Nephron progenitor cell (in vitro differentiated cells): ENCODE data around the gene MEMO1.
"Not testable (repeated sequence)": the region's sequence is repeated elsewhere in the genome, so short reads cannot be mapped to it uniquely, and the experiment has no call there.

Experiments
- DNase-seq: peaks from one replicate; pipeline ENCODE4 v3.0.0; 2021
- H3K27ac Mint-ChIP-seq: 2 replicates; pipeline ENCODE4 v1.8.0; 2021; ENCODE audit warnings: mild to moderate bottlenecking, moderate library complexity, mixed read lengths
- H3K27me3 Mint-ChIP-seq: 2 replicates; pipeline ENCODE4 v1.8.0; 2021; ENCODE audit warnings: mild to moderate bottlenecking, low read depth, mixed read lengths; ENCODE audit not compliant: poor library complexity
- H3K36me3 Mint-ChIP-seq: 2 replicates; pipeline ENCODE4 v1.8.0; 2021; ENCODE audit warnings: low read depth, mixed read lengths
- H3K4me1 Mint-ChIP-seq: 2 replicates; pipeline ENCODE4 v1.8.0; 2021; ENCODE audit warnings: mixed read lengths
- H3K4me3 Mint-ChIP-seq: 2 replicates; pipeline ENCODE4 v1.8.0; 2021; ENCODE audit warnings: mild to moderate bottlenecking, moderate library complexity, mixed read lengths
- H3K9me3 Mint-ChIP-seq: 2 replicates; pipeline ENCODE4 v1.8.0; 2021; ENCODE audit warnings: mild to moderate bottlenecking, moderate library complexity, mixed read lengths
- TF ChIP-seq, protein P1 (sequence below): fragments of 200-600 bp; sonication (generic); IDR thresholded peaks from 2 replicates; pipeline ENCODE4 v1.5.0; 2021; ENCODE audit warnings: antibody characterized with exemption

Gene MEMO1

DNA sequence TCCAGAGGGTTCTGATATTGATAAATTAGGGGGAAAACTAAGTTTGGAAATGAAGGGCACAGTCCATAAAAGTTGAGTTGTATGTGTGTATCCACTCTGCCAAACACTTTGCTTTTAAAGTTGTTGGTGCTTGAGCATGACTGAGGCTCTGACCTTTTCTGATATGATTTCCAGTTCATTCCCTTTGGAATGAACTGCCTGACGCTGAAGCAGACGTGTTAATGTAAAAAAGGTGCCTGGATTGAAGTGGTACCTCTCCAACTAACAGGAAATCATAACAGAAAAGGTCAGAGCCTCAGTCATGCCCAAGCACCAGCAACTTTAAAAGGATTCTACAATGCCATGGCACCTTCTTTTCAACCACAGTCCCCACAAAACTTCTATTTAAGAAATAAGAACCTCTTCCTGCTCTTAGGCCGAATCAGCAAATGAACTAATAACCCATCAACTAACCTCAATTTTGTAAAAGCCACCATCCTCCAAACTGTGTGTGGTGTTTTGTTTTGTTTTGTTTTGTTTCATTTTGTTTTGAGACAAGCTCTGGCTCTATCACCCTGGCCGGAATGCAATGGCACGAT lies 52.6 kb downstream of the MEMO1 start:
- Mint-ChIP-seq H3K4me3 (no peak overlapping the region), H3K27me3 (peaks cover 2% of the 10 kb centered on the region), H3K36me3 (peaks cover 22% of the 10 kb centered on the region), H3K4me1 (no peaks in the 10 kb centered on the region), H3K9me3 (no peaks in the 10 kb centered on the region), H3K27ac (peak overlapping the region; percentile 19)
- DNase-seq = no peak
- TF ChIP-seq, protein P1, sequence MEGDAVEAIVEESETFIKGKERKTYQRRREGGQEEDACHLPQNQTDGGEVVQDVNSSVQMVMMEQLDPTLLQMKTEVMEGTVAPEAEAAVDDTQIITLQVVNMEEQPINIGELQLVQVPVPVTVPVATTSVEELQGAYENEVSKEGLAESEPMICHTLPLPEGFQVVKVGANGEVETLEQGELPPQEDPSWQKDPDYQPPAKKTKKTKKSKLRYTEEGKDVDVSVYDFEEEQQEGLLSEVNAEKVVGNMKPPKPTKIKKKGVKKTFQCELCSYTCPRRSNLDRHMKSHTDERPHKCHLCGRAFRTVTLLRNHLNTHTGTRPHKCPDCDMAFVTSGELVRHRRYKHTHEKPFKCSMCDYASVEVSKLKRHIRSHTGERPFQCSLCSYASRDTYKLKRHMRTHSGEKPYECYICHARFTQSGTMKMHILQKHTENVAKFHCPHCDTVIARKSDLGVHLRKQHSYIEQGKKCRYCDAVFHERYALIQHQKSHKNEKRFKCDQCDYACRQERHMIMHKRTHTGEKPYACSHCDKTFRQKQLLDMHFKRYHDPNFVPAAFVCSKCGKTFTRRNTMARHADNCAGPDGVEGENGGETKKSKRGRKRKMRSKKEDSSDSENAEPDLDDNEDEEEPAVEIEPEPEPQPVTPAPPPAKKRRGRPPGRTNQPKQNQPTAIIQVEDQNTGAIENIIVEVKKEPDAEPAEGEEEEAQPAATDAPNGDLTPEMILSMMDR = no peak

DNA sequence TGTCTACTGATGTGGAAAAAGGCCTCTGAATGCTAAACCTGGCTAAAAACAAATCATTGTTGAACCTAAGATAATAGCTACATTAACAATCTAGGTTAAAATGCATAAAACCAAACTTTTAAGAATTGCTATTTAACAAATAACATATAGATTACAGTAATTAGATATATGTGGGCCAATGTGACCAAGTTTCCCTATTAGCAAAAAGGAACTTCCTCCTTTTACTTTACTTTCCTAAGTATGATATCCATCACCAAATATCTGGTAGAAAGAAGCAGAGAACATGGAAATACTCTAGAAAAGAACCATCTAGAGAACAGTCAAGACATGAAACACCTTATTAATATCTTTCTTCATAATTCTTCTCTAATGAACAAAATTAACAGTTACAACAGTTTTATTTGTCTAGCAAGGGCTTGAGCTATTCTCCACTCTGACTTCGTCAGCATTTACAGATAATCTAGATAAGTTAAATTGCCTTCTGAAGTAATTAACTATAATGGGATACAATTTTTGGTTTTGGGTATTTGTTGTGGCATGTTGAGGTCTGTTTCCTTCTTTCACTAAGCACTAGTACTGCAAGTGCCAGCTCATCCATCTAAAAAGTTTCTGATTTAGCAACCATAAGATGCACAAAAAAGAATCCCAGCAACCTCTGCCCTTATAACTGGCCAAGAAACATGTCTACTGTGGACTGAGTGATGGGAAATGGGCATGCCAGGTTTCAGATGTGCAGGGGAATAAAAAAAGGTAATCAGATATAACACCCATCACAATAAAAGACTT lies 53.3 kb downstream of the MEMO1 start:
- Mint-ChIP-seq H3K27ac (peak overlapping the region; percentile 15), H3K4me1 (no peaks in the 10 kb centered on the region), H3K27me3 (peaks cover 2% of the 10 kb centered on the region), H3K4me3 (no peak overlapping the region), H3K36me3 (peaks cover 16% of the 10 kb centered on the region), H3K9me3 (no peaks in the 10 kb centered on the region)
- no peak for DNase-seq
- TF ChIP-seq, protein P1 = no peak

DNA sequence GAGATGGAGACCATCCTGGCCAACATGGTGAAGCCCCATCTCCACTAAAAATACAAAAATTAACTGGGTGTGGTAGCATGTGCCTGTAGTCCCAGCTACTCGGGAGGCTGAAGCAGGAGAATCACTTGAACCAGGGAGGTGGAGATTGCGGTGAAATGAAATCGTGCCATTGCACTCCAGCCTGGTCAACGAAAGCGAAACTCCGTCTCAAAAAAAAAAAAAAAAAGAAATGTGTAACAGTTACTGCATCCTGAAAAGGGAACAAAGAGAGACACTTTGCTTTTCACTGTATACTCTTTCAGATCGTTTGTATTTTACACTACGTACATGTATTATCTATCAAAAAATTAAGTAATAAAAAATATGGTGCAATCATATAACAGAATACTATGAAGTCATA lies 53.9 kb downstream of the MEMO1 start:
- not testable (repeated sequence) for H3K27ac Mint-ChIP-seq, DNase-seq, H3K27me3 Mint-ChIP-seq, H3K4me1 Mint-ChIP-seq, H3K9me3 Mint-ChIP-seq, H3K4me3 Mint-ChIP-seq
- H3K36me3 Mint-ChIP-seq = peaks cover 16% of the 10 kb centered on the region

DNA sequence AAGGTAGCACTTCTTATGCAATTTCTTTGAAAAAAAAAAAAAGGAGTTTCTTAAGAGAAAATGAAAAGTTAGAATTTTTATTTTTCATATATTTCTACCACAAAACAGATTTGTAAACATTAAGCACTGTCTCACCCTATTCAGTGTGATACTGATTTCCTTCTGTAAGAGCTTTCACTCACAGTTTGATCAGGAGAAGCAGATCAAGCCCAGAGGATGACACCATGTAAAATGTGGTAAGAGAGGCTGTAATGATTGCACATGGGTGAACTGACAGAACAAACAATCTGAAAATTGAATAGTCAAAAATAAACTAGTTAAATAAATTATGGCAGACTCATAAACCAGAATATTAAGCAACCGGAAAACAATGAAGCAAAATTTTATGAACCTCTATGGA lies 54.5 kb downstream of the MEMO1 start:
- Mint-ChIP-seq H3K27ac (peak overlapping the region; percentile 70), H3K9me3 (no peaks in the 10 kb centered on the region), H3K4me1 (no peaks in the 10 kb centered on the region), H3K4me3 (no peak overlapping the region), H3K27me3 (peaks cover 2% of the 10 kb centered on the region), H3K36me3 (peaks cover 16% of the 10 kb centered on the region)
- TF ChIP-seq, protein P1 = no peak
- DNase-seq = no peak

DNA sequence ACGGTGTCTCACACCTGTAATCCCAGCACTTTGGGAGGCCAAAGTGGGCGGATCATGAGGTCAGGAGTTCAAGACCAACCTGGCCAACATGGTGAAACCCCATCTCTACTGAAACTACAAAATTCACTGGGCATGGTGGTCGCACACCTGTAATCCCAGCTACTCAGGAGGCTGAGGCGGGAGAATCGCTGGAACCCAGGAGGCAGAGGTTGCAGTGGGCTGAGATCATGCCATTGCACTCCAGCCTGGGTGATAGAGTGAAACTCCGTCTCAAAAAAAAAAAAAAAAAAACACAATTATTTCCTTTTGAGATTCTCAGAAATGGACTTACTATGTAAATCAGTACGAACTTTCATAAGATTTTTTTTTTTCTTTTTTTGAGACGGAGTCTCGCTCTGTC lies 57.7 kb downstream of the MEMO1 start:
- not testable (repeated sequence) for DNase-seq, H3K9me3 Mint-ChIP-seq, H3K4me1 Mint-ChIP-seq, H3K27me3 Mint-ChIP-seq, H3K27ac Mint-ChIP-seq, H3K4me3 Mint-ChIP-seq
- peaks cover 26% of the 10 kb centered on the region for H3K36me3 Mint-ChIP-seq

DNA sequence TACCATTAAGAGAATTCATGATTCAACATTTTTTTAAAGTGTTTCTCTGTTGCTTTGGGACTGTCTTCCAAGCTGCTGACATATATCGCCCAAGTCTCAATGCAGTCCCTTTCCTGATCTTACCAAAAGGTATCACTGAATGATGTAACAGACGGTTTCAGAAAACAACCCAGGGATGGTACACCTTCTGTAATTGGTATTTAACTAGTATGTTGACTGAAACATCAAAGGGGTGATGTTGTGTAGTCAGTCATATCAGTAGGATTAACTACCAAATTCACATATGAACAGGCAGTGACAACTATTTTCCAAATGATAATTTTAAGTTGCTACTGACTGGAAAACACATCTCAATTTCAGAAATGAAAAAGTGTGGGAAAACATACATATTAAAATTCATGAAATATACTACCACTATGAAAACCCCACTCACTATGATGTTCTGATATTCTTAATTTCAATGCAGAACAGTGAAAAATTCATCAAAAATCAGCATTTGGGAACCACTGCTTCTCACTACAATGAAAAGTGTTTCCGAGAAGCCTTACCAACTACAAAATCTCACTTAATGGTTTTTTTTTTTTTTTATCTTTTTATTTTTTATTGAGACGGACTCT lies 59.8 kb downstream of the MEMO1 start:
- Mint-ChIP-seq H3K4me3 (no peak overlapping the region), H3K27me3 (peaks cover 2% of the 10 kb centered on the region), H3K36me3 (peaks cover 22% of the 10 kb centered on the region), H3K27ac (no peak overlapping the region), H3K4me1 (no peaks in the 10 kb centered on the region), H3K9me3 (no peaks in the 10 kb centered on the region)
- no peak for DNase-seq
- TF ChIP-seq, protein P1 = no peak
